Esophagus muscularis mucosa (tissue), 4 donors: Measurements from ENCODE around the gene CSNK2A2.

ENCODE experiments used
- EP300 ChIP-seq: sonication (generic); formaldehyde crosslinking; IDR thresholded peaks from one replicate; pipeline ENCODE4 v1.6.1; 2017; ENCODE audit warnings: antibody characterized with exemption
- POLR2A ChIP-seq: fragments of 450-650 bp; IDR thresholded peaks from one replicate; pipeline ENCODE4 v1.6.1; 2017; ENCODE audit warnings: antibody characterized with exemption, moderate library complexity, mild to moderate bottlenecking, low read depth
- POLR2AphosphoS5 ChIP-seq, 2 donors: sonication (generic); formaldehyde crosslinking; IDR thresholded peaks; one replicate each; pipeline ENCODE4 v1.6.1; 2017; ENCODE audit warnings: antibody characterized with exemption in 2 of 2
- TF ChIP-seq, protein P1 (sequence below), 3 experiments: fragments of 200-600 bp in 2 of 3; fragments of 450-650 bp in 1 of 3; sonication (generic) in 2 of 3; IDR thresholded peaks; one replicate each; pipeline ENCODE4 v1.5.1; 2017 to 2019; ENCODE audit warnings: antibody characterized with exemption in 3 of 3, mild to moderate bottlenecking in 2 of 3, moderate library complexity in 1 of 3

DNA sequence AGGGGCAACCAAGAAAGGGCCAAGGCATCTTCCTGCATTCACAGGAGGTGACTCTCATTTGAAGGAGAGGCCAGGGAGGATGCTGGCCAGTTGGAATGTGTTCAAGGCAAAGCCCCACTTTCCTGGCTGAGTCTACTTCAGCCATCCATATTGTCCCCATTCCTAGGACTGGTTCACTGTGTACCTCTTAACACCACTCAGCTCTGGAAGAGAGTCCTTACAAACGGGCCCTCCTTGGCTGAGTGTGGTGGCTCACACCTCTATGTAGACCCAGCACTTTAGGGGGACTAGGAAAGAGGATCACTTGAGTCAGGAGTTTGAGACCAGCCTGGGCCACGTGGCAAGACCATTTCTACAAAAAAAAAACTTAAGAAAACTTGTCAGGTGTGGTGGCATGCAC is 40.7 kb downstream of the CSNK2A2 start:
- TF ChIP-seq, protein P1, sequence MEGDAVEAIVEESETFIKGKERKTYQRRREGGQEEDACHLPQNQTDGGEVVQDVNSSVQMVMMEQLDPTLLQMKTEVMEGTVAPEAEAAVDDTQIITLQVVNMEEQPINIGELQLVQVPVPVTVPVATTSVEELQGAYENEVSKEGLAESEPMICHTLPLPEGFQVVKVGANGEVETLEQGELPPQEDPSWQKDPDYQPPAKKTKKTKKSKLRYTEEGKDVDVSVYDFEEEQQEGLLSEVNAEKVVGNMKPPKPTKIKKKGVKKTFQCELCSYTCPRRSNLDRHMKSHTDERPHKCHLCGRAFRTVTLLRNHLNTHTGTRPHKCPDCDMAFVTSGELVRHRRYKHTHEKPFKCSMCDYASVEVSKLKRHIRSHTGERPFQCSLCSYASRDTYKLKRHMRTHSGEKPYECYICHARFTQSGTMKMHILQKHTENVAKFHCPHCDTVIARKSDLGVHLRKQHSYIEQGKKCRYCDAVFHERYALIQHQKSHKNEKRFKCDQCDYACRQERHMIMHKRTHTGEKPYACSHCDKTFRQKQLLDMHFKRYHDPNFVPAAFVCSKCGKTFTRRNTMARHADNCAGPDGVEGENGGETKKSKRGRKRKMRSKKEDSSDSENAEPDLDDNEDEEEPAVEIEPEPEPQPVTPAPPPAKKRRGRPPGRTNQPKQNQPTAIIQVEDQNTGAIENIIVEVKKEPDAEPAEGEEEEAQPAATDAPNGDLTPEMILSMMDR (IDR thresholded peaks at IDR 0.05) = no peak
- no peak for TF ChIP-seq POLR2AphosphoS5 (IDR thresholded peaks at IDR 0.05)
- no peak for TF ChIP-seq POLR2A
- no peak for TF ChIP-seq EP300
